ENCODE data around the gene RAP2A. TPM values are rescaled to one million over a fixed set of nuclear protein-coding genes. Genes with fewer than 3 reads are reported as not detected.
A peak's percentile ranks its signal among the peaks of the same experiment; 100 is the strongest.

Gene RAP2A
- total RNA-seq, 1 donor from 2014 or later: 70.9 TPM

GRCh38 chr13:97493456-97493855, 59.5 kb downstream of the RAP2A start:
- Mint-ChIP-seq H3K27me3 (ENCODE audit: insufficient read depth, low read depth) (no peaks in the 10 kb centered on the region), H3K27ac (no peak overlapping the region), H3K4me1 (no peaks in the 10 kb centered on the region), H3K36me3 (no peaks in the 10 kb centered on the region), H3K4me3 (no peak overlapping the region), H3K9me3 (peaks cover 9% of the 10 kb centered on the region)
- H3K9ac ChIP-seq: no peak overlapping the region
- H3K79me2 ChIP-seq (ENCODE audit: low read depth): no peaks in the 10 kb centered on the region
- H3K27me3 ChIP-seq: no peaks in the 10 kb centered on the region
- H3K9me3 ChIP-seq (ENCODE audit: low read depth): no peaks in the 10 kb centered on the region
- no peak overlapping the region for H2AFZ ChIP-seq (replicated peaks)
- no peak for TF ChIP-seq CTCF (IDR thresholded peaks at IDR 0.05)
- DNase-seq (ENCODE audit: low spot score): no peak
- H3K4me1 ChIP-seq: no peaks in the 10 kb centered on the region
- H3F3A ChIP-seq (ENCODE audit: low read depth): no peaks in the 10 kb centered on the region
- no peak overlapping the region for H3K4me3 ChIP-seq
- no peaks in the 10 kb centered on the region for H4K20me1 ChIP-seq (ENCODE audit: low read depth)
- no peaks in the 10 kb centered on the region for H3K36me3 ChIP-seq
- no peak overlapping the region for H3K27ac ChIP-seq
- H3K4me2 ChIP-seq: no peak overlapping the region

DNA sequence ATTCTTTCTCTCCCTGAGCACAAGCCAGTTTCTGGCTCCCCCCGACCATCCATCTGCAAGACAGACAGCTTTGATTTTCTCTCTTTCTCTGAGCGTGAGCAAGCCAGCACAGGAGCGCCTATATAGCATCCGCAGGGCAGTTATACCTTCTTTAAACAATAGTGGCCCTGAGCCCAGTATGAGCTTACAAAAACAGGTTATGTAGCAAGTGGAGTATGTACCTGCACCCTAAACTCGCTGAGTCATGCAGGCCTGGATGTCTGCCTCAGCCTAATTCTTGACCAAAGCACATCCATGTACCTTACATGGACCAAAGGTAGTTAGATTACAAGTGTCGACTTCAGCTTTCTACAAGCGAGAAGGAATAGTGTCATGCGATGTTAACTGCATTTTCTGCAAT, 61.7 kb downstream of the RAP2A start:
- no peaks in the 10 kb centered on the region for H3K36me3 Mint-ChIP-seq
- no peaks in the 10 kb centered on the region for H3K27me3 Mint-ChIP-seq (ENCODE audit: insufficient read depth, low read depth)
- H3K9ac ChIP-seq: no peak overlapping the region
- H3K4me3 ChIP-seq: no peak overlapping the region
- H3K4me2 ChIP-seq: no peak overlapping the region
- H3K4me1 ChIP-seq: no peaks in the 10 kb centered on the region
- H2AFZ ChIP-seq (replicated peaks): no peak overlapping the region
- no peak overlapping the region for H3K27ac Mint-ChIP-seq
- no peaks in the 10 kb centered on the region for H3K27me3 ChIP-seq
- no peaks in the 10 kb centered on the region for H4K20me1 ChIP-seq (ENCODE audit: low read depth)
- no peaks in the 10 kb centered on the region for H3F3A ChIP-seq (ENCODE audit: low read depth)
- no peaks in the 10 kb centered on the region for H3K36me3 ChIP-seq
- no peak overlapping the region for H3K4me3 Mint-ChIP-seq
- H3K79me2 ChIP-seq (ENCODE audit: low read depth): no peaks in the 10 kb centered on the region
- H3K9me3 Mint-ChIP-seq: peaks cover 6% of the 10 kb centered on the region
- no peaks in the 10 kb centered on the region for H3K4me1 Mint-ChIP-seq
- no peaks in the 10 kb centered on the region for H3K9me3 ChIP-seq (ENCODE audit: low read depth)
- H3K27ac ChIP-seq: no peak overlapping the region
- no peak for DNase-seq (ENCODE audit: low spot score)
- no peak for TF ChIP-seq EZH2 (IDR thresholded peaks at IDR 0.05)

DNA sequence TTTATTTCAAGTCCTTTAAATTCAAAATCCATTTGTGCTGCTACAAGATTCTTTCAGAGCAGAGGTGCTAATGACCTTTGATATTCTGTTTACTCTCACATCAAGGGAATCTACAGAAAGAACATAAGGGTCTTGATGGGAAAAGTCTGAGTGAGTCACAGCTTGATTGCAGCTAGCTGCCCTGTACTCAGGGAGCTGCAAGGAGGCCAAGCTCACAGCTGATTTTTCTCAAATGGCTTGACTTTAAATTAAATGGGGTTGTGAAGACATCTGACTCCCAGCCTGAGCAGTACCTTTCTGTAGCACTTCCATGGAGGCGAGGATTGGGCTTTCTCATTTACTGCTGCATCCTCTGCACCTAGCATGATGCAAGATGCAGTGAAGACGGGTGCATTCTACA, 62.5 kb downstream of the RAP2A start:
- TF ChIP-seq CTCF (IDR thresholded peaks at IDR 0.05) (no peak), EZH2phosphoT487 (IDR thresholded peaks at IDR 0.05) (no peak), EZH2 (IDR thresholded peaks at IDR 0.05) (no peak)
- Mint-ChIP-seq H3K27ac (no peak overlapping the region), H3K27me3 (ENCODE audit: insufficient read depth, low read depth) (no peaks in the 10 kb centered on the region), H3K4me1 (no peaks in the 10 kb centered on the region), H3K36me3 (no peaks in the 10 kb centered on the region), H3K9me3 (no peaks in the 10 kb centered on the region), H3K4me3 (no peak overlapping the region)
- no peak overlapping the region for H3K9ac ChIP-seq
- no peaks in the 10 kb centered on the region for H4K20me1 ChIP-seq (ENCODE audit: low read depth)
- H3K27ac ChIP-seq: no peak overlapping the region
- H2AFZ ChIP-seq (replicated peaks): peak overlapping the region; percentile 58
- no peak overlapping the region for H3K4me3 ChIP-seq
- no peak for DNase-seq (ENCODE audit: low spot score)
- H3K79me2 ChIP-seq (ENCODE audit: low read depth): no peaks in the 10 kb centered on the region
- no peaks in the 10 kb centered on the region for H3F3A ChIP-seq (ENCODE audit: low read depth)
- no peak overlapping the region for H3K4me2 ChIP-seq
- no peaks in the 10 kb centered on the region for H3K9me3 ChIP-seq (ENCODE audit: low read depth)
- H3K4me1 ChIP-seq: no peaks in the 10 kb centered on the region
- H3K36me3 ChIP-seq: no peaks in the 10 kb centered on the region
- H3K27me3 ChIP-seq: no peaks in the 10 kb centered on the region

DNA sequence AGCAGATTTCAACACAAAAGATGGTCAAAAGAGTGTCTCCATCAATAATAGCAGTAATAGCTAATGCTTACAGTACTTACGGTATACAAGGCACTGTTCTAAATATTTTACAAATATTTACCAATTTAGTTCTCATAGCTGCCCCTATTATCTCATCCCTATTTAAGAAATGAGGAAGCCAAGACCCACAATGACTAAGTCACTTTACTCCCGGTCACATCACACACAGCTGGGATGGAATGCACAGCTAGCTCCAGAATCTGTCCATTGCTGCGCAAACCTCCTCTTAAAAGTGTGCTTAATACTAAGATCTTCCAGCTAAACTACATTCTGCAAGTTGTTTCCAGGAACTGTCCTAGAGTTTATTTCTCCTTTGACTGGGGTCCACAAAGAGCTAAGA, 63.4 kb downstream of the RAP2A start:
- Histone ChIP-seq H4K20me1 (ENCODE audit: low read depth) (no peaks in the 10 kb centered on the region), H3K9me3 (ENCODE audit: low read depth) (no peaks in the 10 kb centered on the region), H3K27ac (no peak overlapping the region), H3K9ac (no peak overlapping the region), H3K4me1 (no peaks in the 10 kb centered on the region), H3K27me3 (no peaks in the 10 kb centered on the region), H3F3A (ENCODE audit: low read depth) (no peaks in the 10 kb centered on the region), H2AFZ (replicated peaks) (no peak overlapping the region), H3K4me3 (no peak overlapping the region), H3K36me3 (no peaks in the 10 kb centered on the region), H3K4me2 (no peak overlapping the region), H3K79me2 (ENCODE audit: low read depth) (no peaks in the 10 kb centered on the region)
- Mint-ChIP-seq H3K4me3 (no peak overlapping the region), H3K27ac (no peak overlapping the region), H3K36me3 (no peaks in the 10 kb centered on the region), H3K27me3 (ENCODE audit: insufficient read depth, low read depth) (no peaks in the 10 kb centered on the region), H3K4me1 (no peaks in the 10 kb centered on the region), H3K9me3 (no peaks in the 10 kb centered on the region)
- DNase-seq (ENCODE audit: low spot score): no peak
- no peak for TF ChIP-seq CTCF (IDR thresholded peaks at IDR 0.05)
- no peak for TF ChIP-seq EZH2 (IDR thresholded peaks at IDR 0.05)
- no peak for TF ChIP-seq EZH2phosphoT487 (IDR thresholded peaks at IDR 0.05)

Measured in neural progenitor cell (in vitro differentiated cells).